Nephron (organoid): Measurements from ENCODE around the gene KATNAL1.

ENCODE experiments used
- H3K27ac Mint-ChIP-seq, 3 experiments: 2 replicates each; pipeline ENCODE4 v1.8.0; 2020; ENCODE audit warnings: mixed read lengths in 3 of 3, mild to moderate bottlenecking in 2 of 3, moderate library complexity in 1 of 3
- H3K27me3 Mint-ChIP-seq: 2 replicates; pipeline ENCODE4 v1.8.0; 2021; ENCODE audit warnings: low read depth, mild to moderate bottlenecking, moderate library complexity, mixed read lengths
- H3K36me3 Mint-ChIP-seq: 2 replicates; pipeline ENCODE4 v1.8.0; 2020; ENCODE audit warnings: low read depth, mixed read lengths
- H3K4me1 Mint-ChIP-seq: 2 replicates; pipeline ENCODE4 v1.8.0; 2020; ENCODE audit warnings: mixed read lengths
- H3K4me3 Mint-ChIP-seq, 3 experiments: 2 replicates each; pipeline ENCODE4 v1.8.0; 2020; ENCODE audit warnings: mild to moderate bottlenecking in 3 of 3, mixed read lengths in 3 of 3, moderate library complexity in 2 of 3
- H3K9me3 Mint-ChIP-seq: 2 replicates; pipeline ENCODE4 v1.8.0; 2020; ENCODE audit warnings: mixed read lengths
- CTCF ChIP-seq, 3 experiments: fragments of 200-600 bp; sonication (generic); IDR thresholded peaks; one replicate each; pipeline ENCODE4 v1.5.0; 2021; ENCODE audit warnings: antibody characterized with exemption in 3 of 3; ENCODE audit not compliant: unreplicated experiment in 3 of 3

Gene KATNAL1

GRCh38 chr13:30319130-30319529, 11.8 kb upstream of the KATNAL1 start:
- peaks cover 22% of the 10 kb centered on the region for H3K4me1 Mint-ChIP-seq
- H3K9me3 Mint-ChIP-seq, result no peaks in the 10 kb centered on the region
- no peaks in the 10 kb centered on the region for H3K27me3 Mint-ChIP-seq
- no peak for TF ChIP-seq CTCF (IDR thresholded peaks at IDR 0.05; ENCODE audit: unreplicated experiment in 3 of 3)
- no peak overlapping the region for H3K27ac Mint-ChIP-seq
- no peak overlapping the region for H3K4me3 Mint-ChIP-seq
- H3K36me3 Mint-ChIP-seq, result no peaks in the 10 kb centered on the region

GRCh38 chr13:30318026-30318425, 10.7 kb upstream of the KATNAL1 start:
- TF ChIP-seq CTCF (IDR thresholded peaks at IDR 0.05; ENCODE audit: unreplicated experiment in 3 of 3), result no peak
- Mint-ChIP-seq H3K27ac (no peak overlapping the region), H3K9me3 (no peaks in the 10 kb centered on the region), H3K4me1 (peaks cover 16% of the 10 kb centered on the region), H3K4me3 (no peak overlapping the region), H3K27me3 (no peaks in the 10 kb centered on the region), H3K36me3 (no peaks in the 10 kb centered on the region)

- Mint-ChIP-seq H3K27ac (no peak overlapping the region), H3K9me3 (no peaks in the 10 kb centered on the region), H3K36me3 (no peaks in the 10 kb centered on the region), H3K27me3 (no peaks in the 10 kb centered on the region), H3K4me3 (no peak overlapping the region), H3K4me1 (peaks cover 8% of the 10 kb centered on the region)
- TF ChIP-seq CTCF (IDR thresholded peaks at IDR 0.05; ENCODE audit: unreplicated experiment in 3 of 3), result no peak
Measured at GRCh38 chr13:30314562-30314961, 7.2 kb upstream of the KATNAL1 start.

GRCh38 chr13:30314069-30314468, 6.7 kb upstream of the KATNAL1 start:
- no peak overlapping the region for H3K27ac Mint-ChIP-seq
- no peak for TF ChIP-seq CTCF (IDR thresholded peaks at IDR 0.05; ENCODE audit: unreplicated experiment in 3 of 3)
- H3K9me3 Mint-ChIP-seq, result no peaks in the 10 kb centered on the region
- no peak overlapping the region for H3K4me3 Mint-ChIP-seq
- peaks cover 4% of the 10 kb centered on the region for H3K4me1 Mint-ChIP-seq
- no peaks in the 10 kb centered on the region for H3K36me3 Mint-ChIP-seq
- H3K27me3 Mint-ChIP-seq, result no peaks in the 10 kb centered on the region

- H3K27ac Mint-ChIP-seq, result no peak overlapping the region
- H3K4me1 Mint-ChIP-seq, result peaks cover 7% of the 10 kb centered on the region
- H3K4me3 Mint-ChIP-seq, result no peak overlapping the region
- TF ChIP-seq CTCF (IDR thresholded peaks at IDR 0.05; ENCODE audit: unreplicated experiment in 3 of 3), result no peak
- no peaks in the 10 kb centered on the region for H3K27me3 Mint-ChIP-seq
- H3K36me3 Mint-ChIP-seq, result no peaks in the 10 kb centered on the region
- no peaks in the 10 kb centered on the region for H3K9me3 Mint-ChIP-seq
Measured at GRCh38 chr13:30313311-30313710, 6.0 kb upstream of the KATNAL1 start.

GRCh38 chr13:30312904-30313303, 5.6 kb upstream of the KATNAL1 start:
- Mint-ChIP-seq H3K4me1 (peaks cover 7% of the 10 kb centered on the region), H3K9me3 (no peaks in the 10 kb centered on the region), H3K4me3 (no peak overlapping the region), H3K27me3 (no peaks in the 10 kb centered on the region), H3K36me3 (no peaks in the 10 kb centered on the region), H3K27ac (no peak overlapping the region)
- TF ChIP-seq CTCF (IDR thresholded peaks at IDR 0.05; ENCODE audit: unreplicated experiment in 3 of 3), result no peak
